GM21390 (cell line): ENCODE data around the gene KDF1.
"Not testable (repeated sequence)": the region's sequence is repeated elsewhere in the genome, so short reads cannot be mapped to it uniquely, and the experiment has no call there.

Experiments used
- ATAC-seq: cut with Tn5 transposase; IDR thresholded peaks from one replicate; pipeline ENCODE4 v1.9.1; 2021; ENCODE audit not compliant: unreplicated experiment

KDF1 gene

GRCh38 chr1:26959270-26959669 is 998 bp downstream of the KDF1 start:
- ATAC-seq = no peak

DNA sequence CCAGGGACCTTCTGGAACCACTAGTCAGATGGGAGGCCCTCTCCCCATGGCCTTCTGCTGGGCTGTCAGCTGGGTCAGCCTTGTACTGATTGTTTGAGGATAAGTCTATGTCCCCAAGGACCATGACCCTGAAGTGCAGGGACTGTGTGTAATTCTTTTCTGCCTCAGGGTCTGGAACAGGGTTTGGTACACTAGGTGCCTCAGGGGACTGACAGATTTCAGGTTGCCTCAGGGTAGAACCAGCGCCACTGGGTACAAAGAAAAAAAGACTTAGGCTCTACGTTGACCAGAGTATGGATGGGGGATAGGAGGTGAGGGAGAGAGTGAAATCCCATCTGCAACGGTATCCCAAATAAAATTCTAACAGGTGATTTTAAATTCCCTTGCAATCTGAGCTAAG is 3.0 kb downstream of the KDF1 start:
- no peak for ATAC-seq

- no peak for ATAC-seq
Observed at GRCh38 chr1:26956321-26956720, 3.9 kb downstream of the KDF1 start.

DNA sequence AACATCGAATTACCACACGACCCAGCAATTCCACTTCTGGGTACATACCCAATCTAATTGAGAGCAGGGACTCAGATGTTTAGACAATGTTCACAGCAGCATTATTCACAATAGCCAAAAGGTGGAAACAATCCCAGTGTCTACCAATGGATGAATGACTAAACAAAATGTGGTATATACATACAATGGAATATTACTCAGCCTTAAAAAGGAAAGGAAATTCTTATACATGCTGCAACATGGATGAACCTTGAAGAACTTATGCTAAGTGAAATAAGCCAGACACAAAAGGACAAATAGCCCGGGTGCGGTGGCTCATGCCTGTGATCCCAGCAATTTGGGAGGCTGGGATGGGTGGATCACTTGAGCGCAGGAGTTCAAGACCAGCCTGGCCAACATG is 6.9 kb downstream of the KDF1 start:
- no peak for ATAC-seq

DNA sequence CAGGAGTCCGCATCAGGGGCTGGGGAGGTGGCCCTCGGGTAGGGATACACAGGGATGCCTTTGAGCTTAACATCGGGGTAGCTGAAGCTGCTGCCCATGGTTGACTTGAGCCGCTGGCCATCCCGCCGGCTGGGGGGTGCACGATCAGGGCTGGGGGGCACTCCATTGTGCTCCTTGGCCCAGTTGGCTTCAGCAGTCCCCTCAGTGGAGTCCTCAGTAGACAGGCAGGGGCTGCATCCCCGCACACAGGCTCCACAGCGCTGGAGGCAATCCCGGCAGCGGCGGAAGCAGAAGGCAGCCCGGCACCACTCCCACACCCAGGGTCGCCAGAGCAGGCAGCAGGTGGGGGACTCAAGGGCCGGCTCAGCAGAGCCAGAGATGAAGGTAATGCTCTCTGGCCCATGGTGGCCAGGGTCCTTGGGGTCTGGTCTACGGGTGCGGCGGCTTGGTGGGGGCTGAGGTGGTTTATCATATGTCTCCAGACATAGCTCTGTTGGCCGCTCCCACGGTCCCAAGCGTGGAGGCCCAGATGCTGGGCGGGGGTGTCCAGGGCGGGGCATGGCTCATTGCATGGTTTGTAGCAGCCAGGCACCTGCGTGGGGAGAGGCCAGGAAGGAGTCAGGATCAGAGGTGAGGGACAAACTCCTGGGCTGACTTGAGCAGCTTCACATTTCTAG is 8.3 kb downstream of the KDF1 start:
- ATAC-seq = no peak

GRCh38 chr1:26951216-26951615 is 9.1 kb downstream of the KDF1 start:
- no peak for ATAC-seq

DNA sequence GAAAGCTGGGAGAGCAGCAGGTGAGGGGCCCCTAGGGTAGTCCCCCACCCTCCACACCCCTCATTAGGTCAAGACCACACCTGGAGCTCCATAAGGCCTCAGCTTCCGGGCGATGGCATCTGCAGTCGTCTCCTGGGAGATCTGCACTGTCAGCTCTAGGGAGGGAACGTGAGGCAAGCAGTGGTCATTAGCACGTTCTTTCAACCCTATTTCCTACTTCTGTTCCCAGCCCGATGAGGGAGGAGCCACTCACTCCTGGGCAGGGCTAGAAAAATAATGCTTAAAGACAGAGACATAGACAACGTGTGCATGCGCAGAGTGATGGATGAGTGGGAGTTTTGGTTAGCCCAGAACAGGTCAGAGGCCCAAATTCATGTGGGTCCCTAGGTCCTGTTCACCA is 9.7 kb downstream of the KDF1 start:
- ATAC-seq = no peak

GRCh38 chr1:26949926-26950319 is 10.3 kb downstream of the KDF1 start:
- no peak for ATAC-seq

DNA sequence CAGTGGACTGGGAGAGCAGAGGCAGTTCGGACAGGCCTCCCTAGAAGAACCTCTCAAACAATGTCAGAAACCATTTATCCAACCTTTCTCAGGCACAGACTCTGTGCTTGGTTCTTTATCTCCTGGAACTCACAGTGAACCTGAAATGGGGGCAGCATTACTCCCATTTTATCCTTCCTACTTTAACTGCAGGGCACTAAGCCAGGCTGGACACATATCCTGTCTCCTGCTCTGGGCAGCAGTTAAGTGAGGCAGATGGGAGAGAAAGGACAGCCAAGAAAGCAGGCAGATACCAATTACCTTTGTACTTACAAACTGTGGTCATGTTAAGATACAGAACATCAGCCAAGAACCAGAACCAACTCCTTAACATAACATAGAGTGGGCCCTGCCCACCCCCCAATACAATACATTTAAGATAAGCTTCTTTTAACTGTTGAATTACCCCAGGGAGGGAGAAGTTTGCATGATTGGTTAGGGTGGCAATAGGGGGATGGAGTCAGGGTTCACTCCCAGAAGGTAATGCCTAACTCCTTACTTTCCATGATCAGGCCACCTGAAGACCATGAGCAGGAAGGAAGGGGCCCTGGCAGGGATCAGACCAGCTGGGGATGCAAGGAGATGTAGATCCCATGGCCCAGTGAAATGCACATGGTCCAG is 10.9 kb downstream of the KDF1 start:
- ATAC-seq = no peak

DNA sequence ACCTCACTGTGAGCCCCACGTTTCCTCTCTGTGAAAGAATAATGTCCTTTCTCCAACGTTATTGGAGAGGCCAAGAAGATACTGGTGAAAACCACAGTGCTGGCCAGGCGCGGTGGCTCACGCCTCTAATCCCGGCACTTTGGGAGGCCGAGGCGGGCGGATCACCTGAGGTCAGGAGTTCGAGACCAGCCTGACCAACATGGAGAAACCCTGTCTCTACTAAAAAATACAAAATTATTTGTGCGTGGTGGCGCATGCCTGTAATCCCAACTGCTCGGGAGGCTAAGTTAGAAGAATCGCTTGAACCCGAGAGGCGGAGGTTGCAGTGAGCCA is 11.6 kb downstream of the KDF1 start:
- not testable (repeated sequence) for ATAC-seq

DNA sequence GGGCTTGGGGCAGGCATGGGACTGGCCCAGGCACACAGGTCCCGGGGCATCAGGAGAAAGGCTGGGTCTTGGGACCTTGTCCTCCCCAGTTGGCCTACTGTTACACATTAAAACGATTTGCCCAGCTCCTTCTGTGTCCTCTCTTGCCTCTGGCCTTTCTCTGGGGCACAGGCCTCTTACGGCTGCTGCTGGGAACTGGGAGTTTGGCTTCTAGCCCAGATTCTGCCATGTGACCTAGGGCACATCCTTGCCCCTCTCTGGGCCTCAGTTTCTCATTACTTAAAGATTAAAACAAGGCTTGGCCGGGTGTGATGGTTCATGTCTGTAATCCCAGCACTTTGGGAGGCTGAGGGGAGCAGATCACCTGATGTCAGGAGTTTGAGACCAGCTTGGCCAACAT is 14.0 kb downstream of the KDF1 start:
- no peak for ATAC-seq

GRCh38 chr1:26945728-26946127 is 14.5 kb downstream of the KDF1 start:
- no peak for ATAC-seq

- no peak for ATAC-seq
Observed at GRCh38 chr1:26945138-26945537, 15.1 kb downstream of the KDF1 start.

DNA sequence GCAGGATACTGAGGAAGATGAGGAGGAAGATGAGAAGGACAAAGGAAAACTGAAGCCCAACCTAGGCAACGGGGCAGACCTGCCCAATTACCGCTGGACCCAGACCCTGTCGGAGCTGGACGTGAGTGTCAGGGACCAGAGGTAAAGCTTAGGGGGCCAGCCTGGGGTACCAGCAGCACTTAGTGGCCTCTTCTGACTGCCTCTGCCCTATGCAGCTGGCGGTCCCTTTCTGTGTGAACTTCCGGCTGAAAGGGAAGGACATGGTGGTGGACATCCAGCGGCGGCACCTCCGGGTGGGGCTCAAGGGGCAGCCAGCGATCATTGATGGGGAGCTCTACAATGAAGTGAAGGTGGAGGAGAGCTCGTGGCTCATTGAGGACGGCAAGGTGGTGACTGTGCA is 17.6 kb downstream of the KDF1 start:
- no peak for ATAC-seq

GRCh38 chr1:26941311-26941710 is 19.0 kb downstream of the KDF1 start:
- ATAC-seq = no peak

DNA sequence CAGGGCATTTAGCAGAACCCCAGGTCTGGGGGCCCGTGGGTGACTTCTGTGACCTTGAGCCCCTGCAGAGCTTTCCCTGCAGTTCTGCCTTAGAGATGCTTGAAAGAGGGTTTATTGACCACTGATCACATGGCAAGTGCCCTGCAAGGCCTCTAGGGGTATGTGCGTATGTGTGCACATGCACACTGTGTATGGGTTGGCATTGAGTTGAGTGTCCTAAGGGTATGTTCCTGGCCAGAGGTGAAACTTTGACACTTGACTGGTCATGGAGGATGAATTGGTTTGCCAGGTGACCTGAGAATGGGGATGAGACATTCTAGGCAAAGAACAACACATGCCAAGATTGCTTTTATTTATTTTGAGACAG is 21.6 kb downstream of the KDF1 start:
- no peak for ATAC-seq

DNA sequence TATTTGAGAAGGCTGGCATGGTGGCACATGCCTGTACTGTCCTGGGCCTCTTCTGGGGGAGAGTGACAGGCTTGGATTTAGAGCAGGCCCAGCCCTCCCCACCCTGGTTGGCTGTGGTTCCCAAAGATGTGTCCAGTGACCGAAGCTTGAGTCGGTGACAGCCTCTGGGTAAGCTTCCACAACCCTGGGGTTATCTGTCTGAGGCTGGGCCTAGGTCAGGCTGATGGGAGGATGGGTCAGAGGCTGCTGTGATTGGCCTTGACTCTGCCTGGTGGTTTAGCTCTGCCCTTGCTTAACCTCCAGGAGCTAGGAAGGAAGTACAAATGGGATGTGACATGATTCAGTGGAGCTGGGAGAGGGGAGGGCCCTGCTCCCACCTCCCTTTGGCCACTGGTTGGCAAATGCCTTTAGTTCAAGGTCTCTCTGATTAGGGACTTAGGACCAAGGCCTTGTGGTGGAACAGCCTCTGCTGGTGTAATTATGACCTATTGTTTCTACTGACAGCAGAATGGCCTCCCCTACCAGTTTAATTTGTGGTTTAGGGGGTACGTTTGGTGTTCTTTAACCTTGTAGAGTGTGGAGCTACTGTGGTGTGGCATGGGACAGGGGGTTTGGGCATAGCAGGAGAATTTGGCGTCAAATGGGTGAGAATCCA is 22.1 kb downstream of the KDF1 start:
- no peak for ATAC-seq

- ATAC-seq = no peak
Observed at GRCh38 chr1:26936823-26937222, 23.4 kb downstream of the KDF1 start.

GRCh38 chr1:26932531-26932930 is 27.7 kb downstream of the KDF1 start:
- ATAC-seq = peak; percentile 60

DNA sequence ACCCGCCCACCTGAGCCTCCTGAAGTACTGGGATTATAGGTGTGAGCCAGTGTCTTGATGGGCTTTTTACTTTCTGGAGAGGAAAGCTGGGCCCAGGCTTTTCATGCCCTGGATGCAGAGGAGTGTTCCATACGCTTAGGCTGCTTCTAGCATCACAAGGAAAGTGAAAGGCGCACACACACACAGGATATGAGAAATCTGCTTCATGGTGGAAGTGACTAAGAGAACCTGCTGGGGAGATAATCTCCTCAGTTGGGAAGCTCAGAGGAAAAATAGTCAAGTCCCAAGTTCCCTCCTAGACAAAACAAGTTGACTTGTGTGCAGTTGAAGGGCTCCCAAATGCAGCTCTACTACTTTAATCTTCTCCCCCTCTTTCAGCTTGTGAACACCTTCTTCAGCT is 36.6 kb downstream of the KDF1 start:
- no peak for ATAC-seq

- ATAC-seq = no peak
Observed at GRCh38 chr1:26922901-26923300, 37.4 kb downstream of the KDF1 start.

GRCh38 chr1:26922431-26922729 is 37.9 kb downstream of the KDF1 start:
- ATAC-seq = no peak
